Left colon (tissue), 2 donors: ENCODE measurements around the gene IFIT1. TPM values are rescaled to one million over a fixed set of nuclear protein-coding genes. Genes with fewer than 3 reads are reported as not detected.
"Not testable (repeated sequence)": the region's sequence is repeated elsewhere in the genome, so short reads cannot be mapped to it uniquely, and the experiment has no call there.

Experiments used
- ATAC-seq: fragments of 200-7000 bp; cut with Tn5 transposase; one replicate; pipeline ENCODE4 v1.9.1; 2020; ENCODE audit warnings: mild to moderate bottlenecking, moderate library complexity
- DNase-seq, 2 donors: peaks; one replicate each; pipeline ENCODE4 v3.0.0-alpha.2; 2020
- intact Hi-C, 2 donors: fragments of 100-400 bp; cut with DNase I in 1 of 2; cut with micrococcal nuclease in 1 of 2; formaldehyde crosslinking; loops; one replicate each; pipeline versions ENCODE4 v1.11.2 to v1.14.0; 2022; cut with DNase I, micrococcal nuclease
- long read RNA-seq: library from polyadenylated mRNA; unstranded; transcript quantifications from one replicate; pipeline ENCODE4 v2.0.0, GENCODE V29; 2021
- total RNA-seq, 2 donors: library from RNA; stranded (reverse); fragmentation: NEBNext Ultra II Directional; extraction: Animal tissue kit (Norgen Biotek cat#: 25700); gene quantifications; one replicate each; pipeline ENCODE4 v1.2.1, GENCODE V29; 2021
- donor health status: DM: no; HTN: no; CAD: no.
- donor health status: DM: yes; HTN: yes; CAD: no.

Gene IFIT1
- total RNA-seq: 1 to 10 TPM; 6.1 to 6.8 TPM
- long read RNA-seq, transcript IFIT1-201 (2 exons, 1,880 nt): major isoform, 6 of 7 reads
- long read RNA-seq, partial matches to known transcripts: 0 of 7 reads
- long read RNA-seq, other reads (novel, unspliced or antisense): 1 of 7 reads

DNA sequence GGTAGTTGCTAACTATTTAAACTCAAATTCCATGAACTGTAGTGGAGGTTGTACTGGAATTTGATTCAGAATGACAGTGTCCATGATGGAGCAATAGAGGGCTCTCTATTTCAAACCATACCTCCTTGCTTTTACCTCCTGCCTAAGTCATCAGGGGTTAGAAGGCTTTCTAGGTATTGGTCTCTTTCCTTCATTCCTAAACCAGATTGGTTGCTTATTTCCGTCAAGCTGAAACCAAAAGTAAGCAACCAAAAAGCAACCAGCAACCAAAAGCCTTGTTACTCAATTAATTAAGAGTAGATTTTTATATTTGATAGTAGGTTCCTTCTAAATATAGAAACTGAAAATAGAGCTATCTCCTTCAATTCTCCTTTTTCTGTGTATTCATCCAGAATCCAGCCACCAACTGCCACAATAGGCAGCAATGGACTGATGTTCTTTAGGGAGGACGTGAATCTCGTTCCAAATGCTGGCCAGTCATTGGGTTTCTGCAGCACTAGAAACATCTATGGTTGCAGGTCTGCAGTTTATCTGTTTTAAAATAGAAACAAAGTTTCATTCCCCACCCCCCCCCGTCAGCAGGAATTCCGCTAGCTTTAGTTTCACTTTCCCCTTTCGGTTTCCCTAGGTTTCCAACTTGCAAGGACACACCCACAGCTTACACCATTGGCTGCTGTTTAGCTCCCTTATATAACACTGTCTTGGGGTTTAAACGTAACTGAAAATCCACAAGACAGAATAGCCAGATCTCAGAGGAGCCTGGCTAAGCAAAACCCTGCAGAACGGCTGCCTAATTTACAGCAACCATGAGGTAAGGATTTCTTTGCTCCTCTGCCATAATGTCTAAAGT, at the start of gene IFIT1:
Gene IFIT1 (plus strand): TSS at position 717 of the 850 bp plus-strand sequence. CDS start 90 bp downstream, at position 807.
- peak; percentile 48 to 49 for DNase-seq
- ATAC-seq: peak; percentile 93
- intact Hi-C loops: no loop called here

GRCh38 chr10:89343089-89343767, 49.2 kb upstream of the IFIT1 start:
- no peak for ATAC-seq
- intact Hi-C loops: no loop called here
- DNase-seq: no peak

DNA sequence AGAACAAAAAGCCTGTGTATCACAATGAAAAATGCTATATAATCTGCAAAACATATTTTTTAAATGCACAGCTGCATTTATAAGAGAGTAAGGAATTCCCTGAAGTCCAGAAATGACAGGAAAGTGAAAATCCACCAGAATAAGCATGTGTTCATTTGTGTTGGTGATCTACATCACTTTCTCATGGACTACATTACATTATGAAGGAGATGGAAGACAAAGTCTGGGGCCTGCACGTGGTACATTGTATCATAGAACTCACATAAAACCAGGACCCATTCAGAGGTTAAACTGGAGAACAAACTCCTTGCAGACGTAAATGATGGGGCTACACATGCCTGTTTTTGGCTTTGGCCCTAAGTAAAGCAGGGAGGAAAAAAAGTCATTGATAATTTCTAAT, 48.3 kb upstream of the IFIT1 start:
- intact Hi-C loops: no loop called here
- DNase-seq (no peak), ATAC-seq (no peak)

DNA sequence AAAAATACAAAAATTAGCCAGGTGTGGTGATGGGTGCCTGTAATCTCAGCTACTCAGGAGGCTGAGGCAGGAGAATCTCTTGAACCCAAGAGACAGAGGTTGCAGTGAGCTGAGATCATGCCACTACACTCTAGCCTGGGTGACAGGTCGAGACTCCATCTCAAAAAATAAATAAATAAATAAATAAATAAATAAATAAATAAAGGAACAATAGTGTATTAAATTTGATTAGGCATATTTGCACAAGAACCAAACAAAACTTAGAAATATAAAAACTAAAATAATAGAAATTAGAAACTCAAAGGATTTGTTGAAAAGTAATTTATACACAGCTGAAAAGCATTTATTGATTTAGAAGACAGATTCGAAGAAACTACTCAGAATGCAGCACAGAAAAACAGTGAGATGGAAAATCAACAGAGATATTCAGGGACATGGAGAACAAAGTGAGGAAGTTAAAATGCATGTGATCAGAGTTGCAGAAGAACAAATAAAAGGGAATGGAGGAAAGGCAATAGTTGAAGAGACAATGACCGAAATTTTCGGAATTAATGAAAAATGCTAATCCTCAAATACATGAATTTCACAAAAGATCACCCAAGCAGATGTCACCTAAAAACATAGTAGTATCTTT, 46.9 kb upstream of the IFIT1 start:
- intact Hi-C loops: no loop called here

DNA sequence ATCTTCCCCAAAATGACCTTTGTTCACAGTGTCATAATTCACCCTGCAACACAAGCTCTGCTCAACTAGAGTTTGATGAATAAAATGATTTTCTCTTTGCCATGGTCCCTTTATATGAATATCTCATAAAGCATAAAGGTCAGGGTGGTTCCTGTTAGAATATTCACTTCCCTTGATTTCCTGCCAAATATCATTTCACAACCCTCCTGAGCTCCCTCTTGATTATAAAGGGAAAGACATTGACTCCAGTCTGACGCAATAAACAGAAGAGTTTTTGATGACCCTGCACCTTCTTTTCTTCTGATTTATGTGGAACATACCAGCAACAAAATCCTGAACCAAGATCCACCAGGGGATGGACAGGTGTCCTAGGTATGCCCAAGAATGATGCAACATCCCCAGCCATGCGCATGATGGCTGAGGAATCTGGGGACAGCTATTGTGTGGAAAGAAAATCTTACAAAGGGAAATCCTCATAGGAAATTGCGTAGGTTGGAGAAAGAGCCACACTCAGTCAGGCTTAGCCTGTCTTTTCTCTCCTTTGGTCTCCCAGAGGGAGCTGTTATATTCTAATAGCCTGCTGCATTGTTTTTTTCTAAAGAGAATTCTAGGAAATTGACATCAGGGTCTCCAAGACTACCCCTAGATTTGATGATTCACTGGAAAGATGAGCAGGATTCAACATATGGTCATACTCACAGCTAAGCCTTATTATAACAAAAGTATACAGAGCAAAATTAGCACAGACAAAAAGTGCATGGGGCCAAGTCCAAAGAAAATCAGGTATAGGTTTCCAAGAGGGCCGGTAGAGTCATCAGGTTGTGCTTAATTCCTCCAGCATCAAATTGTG, 45.8 kb upstream of the IFIT1 start:
- DNase-seq (no peak), ATAC-seq (peak; percentile 59)
- intact Hi-C loops: no loop called here

More for the DNA sequence above, 46.9 kb upstream of the IFIT1 start:
- DNase-seq (no peak), ATAC-seq (no peak)

DNA sequence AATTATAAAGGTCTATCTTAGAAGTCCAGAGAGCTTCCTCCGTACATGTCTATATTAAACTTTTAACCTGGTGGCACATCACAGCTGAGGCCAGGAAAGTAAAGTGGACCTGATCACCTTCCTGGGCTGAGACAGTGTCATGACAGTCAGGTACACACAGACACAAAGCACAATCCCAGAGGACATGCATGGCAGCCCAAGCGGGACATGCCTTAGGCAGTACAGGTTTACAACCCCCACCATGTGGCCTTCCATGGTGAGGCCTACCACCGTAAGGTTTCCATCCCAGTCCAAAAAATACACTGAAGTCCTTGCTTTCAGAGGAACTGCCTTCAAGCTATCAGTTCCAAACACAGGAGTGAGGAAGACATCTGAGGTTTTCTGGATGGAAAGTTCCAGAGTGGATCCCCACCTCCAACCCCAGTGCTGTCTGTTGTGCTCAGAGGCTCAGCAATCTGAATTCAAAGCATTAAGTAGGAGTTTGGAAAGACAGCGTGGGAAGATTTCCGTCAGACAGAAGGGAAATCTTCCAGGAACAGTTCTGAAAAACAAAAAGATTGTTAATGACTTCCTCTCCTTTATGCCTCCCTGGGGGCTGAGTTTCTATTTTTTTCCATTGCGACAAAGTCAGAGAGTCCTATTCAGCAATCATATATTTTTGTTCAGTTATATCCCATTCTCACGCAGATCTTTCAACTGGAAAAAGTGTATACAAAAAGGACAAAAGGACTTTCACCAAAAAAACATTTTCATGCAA, 44.5 kb upstream of the IFIT1 start:
- intact Hi-C loops: no loop called here
- DNase-seq (no peak), ATAC-seq (no peak)

DNA sequence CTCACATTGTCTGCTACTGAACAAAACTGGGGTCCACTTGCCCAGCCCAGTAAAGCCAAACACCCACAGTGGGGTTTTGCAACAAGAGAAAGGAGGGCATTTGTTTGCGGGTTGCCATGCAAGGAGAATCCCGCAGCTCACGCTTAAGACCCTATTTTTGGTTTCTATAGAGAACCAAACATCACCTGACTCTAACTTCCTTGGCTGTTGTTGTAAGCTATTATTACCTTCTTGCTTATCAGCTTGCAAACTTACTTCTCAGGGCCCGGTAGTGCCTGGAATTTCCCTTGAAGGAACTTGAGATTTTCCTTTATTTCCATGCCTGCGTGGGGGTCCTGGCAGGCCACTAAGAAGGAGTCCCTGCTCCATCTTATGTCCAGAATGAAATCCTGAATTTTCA, 43.9 kb upstream of the IFIT1 start:
- intact Hi-C loops: no loop called here
- DNase-seq (no peak), ATAC-seq (no peak)

GRCh38 chr10:89348975-89349374, 43.4 kb upstream of the IFIT1 start:
- DNase-seq: no peak
- no peak for ATAC-seq
- intact Hi-C loops: no loop called here

GRCh38 chr10:89350631-89351315, 41.6 kb upstream of the IFIT1 start:
- ATAC-seq (peak; percentile 74), DNase-seq (peak; percentile 53 to 63)
- intact Hi-C loops: not testable (repeated sequence)

DNA sequence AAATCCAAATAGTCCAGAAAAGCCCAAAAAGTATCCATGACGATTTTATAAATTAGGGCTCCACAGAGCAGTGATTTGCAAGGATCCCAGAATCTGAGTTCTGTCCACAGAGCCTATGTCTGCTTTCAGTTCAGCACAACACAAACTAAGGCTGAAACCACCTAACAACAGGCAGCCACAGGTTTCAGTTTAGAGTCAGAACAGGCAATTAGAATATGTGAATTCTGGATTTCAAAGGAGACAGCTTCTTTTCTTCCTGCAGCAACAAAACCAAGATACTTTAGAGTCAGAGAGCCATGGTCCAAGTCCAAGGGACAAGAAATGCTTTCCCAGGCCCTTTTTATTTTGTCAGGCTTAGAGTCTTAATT, 41.0 kb upstream of the IFIT1 start:
- ATAC-seq: peak; percentile 49
- intact Hi-C loops: no loop called here
- no peak for DNase-seq

- intact Hi-C loops: no loop called here
- DNase-seq: peak; percentile 26 to 44
- ATAC-seq: peak; percentile 83
Observed at GRCh38 chr10:89351780-89352597, 40.4 kb upstream of the IFIT1 start.

DNA sequence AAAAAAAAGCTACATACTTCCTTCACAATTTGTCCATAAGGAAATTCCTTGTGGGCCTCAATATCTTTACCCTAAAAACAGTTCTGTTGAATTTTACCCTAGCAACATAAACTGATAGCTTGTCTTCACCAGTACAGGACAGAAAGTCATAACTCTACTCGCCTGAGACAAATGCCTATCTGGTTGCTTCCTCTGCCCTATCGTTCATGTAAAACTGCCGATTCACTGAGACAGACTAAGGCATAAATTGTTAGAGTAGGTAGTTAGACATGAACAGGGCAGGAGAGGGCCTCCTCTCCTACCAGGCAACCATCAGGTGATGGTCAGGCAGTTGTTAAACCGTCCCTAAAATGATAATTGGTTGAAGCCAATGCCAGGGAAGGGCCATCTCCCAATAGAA, 39.6 kb upstream of the IFIT1 start:
- intact Hi-C loops: no loop called here
- DNase-seq (no peak), ATAC-seq (no peak)

GRCh38 chr10:89355394-89355931, 37.0 kb upstream of the IFIT1 start:
- DNase-seq: no peak
- no peak for ATAC-seq
- intact Hi-C loops: no loop called here

DNA sequence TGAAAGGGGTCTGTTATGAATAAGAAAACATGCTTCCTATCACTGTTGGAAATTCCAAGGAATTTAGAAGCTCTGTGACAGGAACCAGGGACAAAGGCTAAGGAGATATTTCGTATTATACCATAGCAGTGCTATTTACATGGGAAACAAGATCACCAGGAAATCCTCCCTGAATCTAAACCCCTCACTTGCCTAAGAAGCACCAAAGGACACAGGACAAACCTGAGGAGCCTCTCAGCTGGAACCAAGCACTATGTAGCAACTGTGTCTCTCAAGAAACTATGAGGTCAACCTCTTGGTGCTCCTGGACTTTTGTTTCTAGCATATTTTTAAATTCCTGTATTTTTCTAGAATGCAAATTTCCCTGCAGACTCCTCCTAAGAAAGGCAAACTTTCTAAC, 35.3 kb upstream of the IFIT1 start:
- no peak for DNase-seq
- no peak for ATAC-seq
- intact Hi-C loops: no loop called here

- no peak for ATAC-seq
- DNase-seq: no peak
- intact Hi-C loops: no loop called here
Observed at GRCh38 chr10:89357975-89358374, 34.4 kb upstream of the IFIT1 start.

DNA sequence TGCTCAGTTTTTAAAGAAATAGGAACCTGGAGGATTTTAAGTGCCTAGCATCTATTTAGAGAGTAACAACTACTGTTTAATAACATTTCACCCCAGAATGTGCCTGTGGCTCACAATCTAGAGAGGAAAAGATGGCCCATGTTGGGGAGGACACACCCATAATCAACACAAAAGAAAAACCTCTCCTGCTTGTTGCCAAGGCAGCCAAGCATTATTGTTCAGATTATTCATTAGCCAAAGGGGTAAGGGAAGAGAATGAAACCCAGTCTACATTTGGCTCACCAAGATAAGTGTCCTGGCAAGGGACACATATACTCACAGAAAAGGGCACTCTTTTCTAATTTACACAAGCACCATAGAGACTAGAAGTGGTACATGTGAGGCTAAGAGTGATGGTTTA, 32.3 kb upstream of the IFIT1 start:
- ATAC-seq: peak; percentile 66

More for the DNA sequence above, 32.3 kb upstream of the IFIT1 start:
- no peak for DNase-seq
- intact Hi-C loops: no loop called here
